ENCODE measurements around the gene ASS1.

DNA sequence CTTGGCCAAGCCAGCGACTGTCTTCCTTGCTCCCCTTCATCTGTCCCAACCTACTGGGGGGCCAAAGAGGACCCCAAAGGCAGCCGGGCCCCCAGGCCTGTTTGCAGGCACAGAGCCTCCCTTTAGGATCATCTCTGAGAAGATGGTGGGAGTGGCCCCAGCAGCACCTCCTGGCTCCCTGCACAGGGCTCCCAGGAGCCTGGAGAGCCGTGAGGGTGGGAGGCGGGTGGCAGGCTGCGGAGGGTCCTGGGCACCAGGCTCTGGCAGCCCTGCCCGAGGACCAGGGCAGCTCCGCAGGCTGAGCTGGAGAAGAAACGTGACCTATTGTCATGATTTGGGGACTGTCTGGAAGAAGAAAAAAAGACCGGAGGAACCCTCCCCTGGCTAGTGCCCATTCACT, 33.4 kb downstream of the ASS1 start:
- TF ChIP-seq, protein P1, sequence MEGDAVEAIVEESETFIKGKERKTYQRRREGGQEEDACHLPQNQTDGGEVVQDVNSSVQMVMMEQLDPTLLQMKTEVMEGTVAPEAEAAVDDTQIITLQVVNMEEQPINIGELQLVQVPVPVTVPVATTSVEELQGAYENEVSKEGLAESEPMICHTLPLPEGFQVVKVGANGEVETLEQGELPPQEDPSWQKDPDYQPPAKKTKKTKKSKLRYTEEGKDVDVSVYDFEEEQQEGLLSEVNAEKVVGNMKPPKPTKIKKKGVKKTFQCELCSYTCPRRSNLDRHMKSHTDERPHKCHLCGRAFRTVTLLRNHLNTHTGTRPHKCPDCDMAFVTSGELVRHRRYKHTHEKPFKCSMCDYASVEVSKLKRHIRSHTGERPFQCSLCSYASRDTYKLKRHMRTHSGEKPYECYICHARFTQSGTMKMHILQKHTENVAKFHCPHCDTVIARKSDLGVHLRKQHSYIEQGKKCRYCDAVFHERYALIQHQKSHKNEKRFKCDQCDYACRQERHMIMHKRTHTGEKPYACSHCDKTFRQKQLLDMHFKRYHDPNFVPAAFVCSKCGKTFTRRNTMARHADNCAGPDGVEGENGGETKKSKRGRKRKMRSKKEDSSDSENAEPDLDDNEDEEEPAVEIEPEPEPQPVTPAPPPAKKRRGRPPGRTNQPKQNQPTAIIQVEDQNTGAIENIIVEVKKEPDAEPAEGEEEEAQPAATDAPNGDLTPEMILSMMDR (IDR thresholded peaks at IDR 0.05; ENCODE audit: low read length), result no peak
- no peak for TF ChIP-seq EZH2 (optimal IDR thresholded peaks at IDR 0.05; ENCODE audit: low read depth, low read length)

All from MM.1S (cell line).